Measurements from ENCODE around the gene SYT1. TPM values are rescaled to one million over a fixed set of nuclear protein-coding genes. Genes with fewer than 3 reads are reported as not detected.

The SYT1 gene
- total RNA-seq, 1 experiment from 2014 or later = 15.8 TPM

GRCh38 chr12:79274501-79275064 lies 410.0 kb downstream of the SYT1 start:
- H2BK120ac ChIP-seq (ENCODE audit: low read depth, low read length, poor library complexity, severe bottlenecking) = no peak overlapping the region
- no peak overlapping the region for H3K4ac ChIP-seq (ENCODE audit: low read depth, low read length)
- H3K4me3 Mint-ChIP-seq = no peak overlapping the region
- no peak overlapping the region for H3K9ac ChIP-seq (ENCODE audit: extremely low read depth, insufficient read length, low read length)
- H3K18ac ChIP-seq (ENCODE audit: insufficient read length, low read depth, low read length) = no peak overlapping the region
- H3K27ac ChIP-seq (ENCODE audit: insufficient read length, low read depth, low read length) = no peak overlapping the region
- H3K27me3 ChIP-seq (ENCODE audit: insufficient read depth, low read length) = no peaks in the 10 kb centered on the region
- no peaks in the 10 kb centered on the region for H3K9me3 Mint-ChIP-seq
- no peaks in the 10 kb centered on the region for H3K9me3 ChIP-seq (ENCODE audit: control insufficient read depth, low read depth, low read length)
- peak overlapping the region in 1 of 3 experiments; percentile 51; a peak in 3 of 7 replicates for H3K27ac Mint-ChIP-seq
- H3K23me2 ChIP-seq (ENCODE audit: insufficient read length, low read depth, low read length, poor library complexity, severe bottlenecking) = no peaks in the 10 kb centered on the region
- DNase-seq = peak; percentile 50
- no peak overlapping the region for H4K8ac ChIP-seq (replicated peaks; ENCODE audit: insufficient read length, low read depth, low read length)
- H3K36me3 Mint-ChIP-seq (ENCODE audit: insufficient read depth in 1 of 3, low read depth in 3 of 3) = peaks cover 0 to 4% (median 0%) of the 10 kb centered on the region in 3 experiments; a peak in 2 of 7 replicates
- H2BK15ac ChIP-seq (ENCODE audit: low read depth, low read length) = no peak overlapping the region
- H3K4me1 ChIP-seq (ENCODE audit: insufficient read depth, low read length) = no peaks in the 10 kb centered on the region
- no peak overlapping the region for H2AK5ac ChIP-seq (ENCODE audit: insufficient read length, low read length)
- no peaks in the 10 kb centered on the region for H4K20me1 ChIP-seq (ENCODE audit: control insufficient read depth, insufficient read depth, insufficient read length)
- peaks cover 16 to 18% of the 10 kb centered on the region in 2 experiments for H3K4me1 Mint-ChIP-seq
- no CpG with 5 or more reads among the region's 4 CpGs for WGBS (ENCODE audit: extremely low coverage, insufficient read length, low lambda C conversion rate)
- H3K79me1 ChIP-seq (ENCODE audit: insufficient read depth, low read depth, low read length, poor library complexity, severe bottlenecking) = no peaks in the 10 kb centered on the region
- H2BK12ac ChIP-seq (ENCODE audit: insufficient read length, low read depth, low read length) = no peak overlapping the region
- H2AFZ ChIP-seq (ENCODE audit: low read length) = no peak overlapping the region
- no peaks in the 10 kb centered on the region for H3K27me3 Mint-ChIP-seq (ENCODE audit: low read depth)
- H4K5ac ChIP-seq (ENCODE audit: insufficient read length, low read depth, low read length) = no peak overlapping the region
- H3T11ph ChIP-seq (ENCODE audit: low read length) = no peak overlapping the region
- TF ChIP-seq CTCF (conservative IDR thresholded peaks at IDR 0.05) = no peak
- H4K91ac ChIP-seq (ENCODE audit: insufficient read length, low read depth, low read length) = no peak overlapping the region
- no peak overlapping the region for H3K14ac ChIP-seq (ENCODE audit: insufficient read depth, low read length)
- no peak overlapping the region for H3K56ac ChIP-seq (ENCODE audit: insufficient read length, low read depth, low read length)
- no peak overlapping the region for H2BK5ac ChIP-seq (ENCODE audit: insufficient read length, low read length)
- H3K4me2 ChIP-seq (ENCODE audit: insufficient read depth, insufficient read length, low read length) = no peak overlapping the region
- no peak overlapping the region for H2BK20ac ChIP-seq (ENCODE audit: low read depth, low read length, poor library complexity, severe bottlenecking)
- no peaks in the 10 kb centered on the region for H3K79me2 ChIP-seq (ENCODE audit: insufficient read depth, low read length)
- H3K23ac ChIP-seq (ENCODE audit: insufficient read length, low read depth, low read length) = no peak overlapping the region

All from H9 (cell line).